ENCODE measurements around the gene NUCB1.

GRCh38 chr19:48878196-48879024, 21.7 kb upstream of the NUCB1 start:
- TF ChIP-seq POLR2A (IDR thresholded peaks at IDR 0.05) (no peak), CTCF (IDR thresholded peaks at IDR 0.05 in 4 of 5, conservative IDR thresholded peaks at IDR 0.05 in 1 of 5) (no peak)
